Lower leg skin (tissue), 4 donors: Measurements from ENCODE around the gene SLC35G6. TPM values are rescaled to one million over a fixed set of nuclear protein-coding genes. Genes with fewer than 3 reads are reported as not detected.

Experiments used
- DNase-seq, 2 donors: peaks; one replicate each; pipeline ENCODE4 v3.0.0-alpha.2; 2019; ENCODE audit warnings: low spot score in 2 of 2
- H3K4me3 ChIP-seq: fragments of 200-600 bp; sonication (generic); 2 replicates; pipeline ENCODE4 v1.5.1; 2017; ENCODE audit warnings: mild to moderate bottlenecking, low read depth; ENCODE audit not compliant: poor library complexity, severe bottlenecking
- CTCF ChIP-seq, 3 donors: fragments of 450-650 bp; IDR thresholded peaks; one replicate each; pipeline ENCODE4 v1.5.1; 2016; ENCODE audit warnings: antibody characterized with exemption in 3 of 3, mild to moderate bottlenecking in 3 of 3, moderate library complexity in 2 of 3
- POLR2A ChIP-seq, 2 donors: fragments of 450-650 bp; IDR thresholded peaks; one replicate each; pipeline ENCODE4 v1.6.1; 2016 to 2017; ENCODE audit warnings: antibody characterized with exemption in 2 of 2, mild to moderate bottlenecking in 1 of 2, moderate library complexity in 1 of 2
- WGBS, 2 donors: methylation state at CpG; one replicate each; pipeline ENCODE4 v1.1.5; 2018; 5-methylcytosine and 5-hydroxymethylcytosine counted together
- intact Hi-C: fragments of 100-400 bp; cut with DNase I; formaldehyde crosslinking; loops from one replicate; pipeline ENCODE4 v1.15.0; 2023; ENCODE audit warnings: low total_unique reads
- total RNA-seq, 4 donors: library from RNA; depleted of rRNA; stranded (reverse); fragments of >200 nt; gene quantifications; one replicate each; pipeline ENCODE4 v1.1.0, GENCODE V29; 2016

SLC35G6 gene
- total RNA-seq, 4 donors from 2014 or later: not detected

GRCh38 chr17:7513850-7514419 lies 32.7 kb downstream of the SLC35G6 start:
- no peak for DNase-seq
- intact Hi-C loops: no loop called here
- no peak for TF ChIP-seq POLR2A (IDR thresholded peaks at IDR 0.05)
- no peak for TF ChIP-seq CTCF (IDR thresholded peaks at IDR 0.05)
- 42 to 45% methylated on average over 17 of the region's 17 CpGs for WGBS, 2 donors
- no peak overlapping the region for H3K4me3 ChIP-seq

GRCh38 chr17:7515911-7516610 lies 34.8 kb downstream of the SLC35G6 start:
- no peak for DNase-seq
- intact Hi-C loops: no loop called here
- TF ChIP-seq CTCF (IDR thresholded peaks at IDR 0.05) (no peak), POLR2A (IDR thresholded peaks at IDR 0.05) (no peak)
- no peak overlapping the region for H3K4me3 ChIP-seq
- WGBS, 2 donors: 90 to 92% methylated on average over 13 of the region's 13 CpGs

GRCh38 chr17:7523033-7523432 lies 41.8 kb downstream of the SLC35G6 start:
- WGBS, 2 donors: 50 to 51% methylated on average over 10 of the region's 10 CpGs
- no peak for DNase-seq
- intact Hi-C loops: no loop called here
- TF ChIP-seq CTCF (IDR thresholded peaks at IDR 0.05): no peak
- no peak for TF ChIP-seq POLR2A (IDR thresholded peaks at IDR 0.05)
- no peak overlapping the region for H3K4me3 ChIP-seq

GRCh38 chr17:7528842-7529241 lies 47.6 kb downstream of the SLC35G6 start:
- H3K4me3 ChIP-seq: no peak overlapping the region
- TF ChIP-seq CTCF (IDR thresholded peaks at IDR 0.05) (no peak), POLR2A (IDR thresholded peaks at IDR 0.05) (no peak)
- no peak for DNase-seq
- intact Hi-C loops: no loop called here

- no peak overlapping the region for H3K4me3 ChIP-seq
- intact Hi-C loops: no loop called here
- TF ChIP-seq POLR2A (IDR thresholded peaks at IDR 0.05): no peak
- TF ChIP-seq CTCF (IDR thresholded peaks at IDR 0.05): no peak
- WGBS, 2 donors: 86% methylated on average over 6 of the region's 6 CpGs
- DNase-seq: no peak
Measured at GRCh38 chr17:7530023-7530900, 49.0 kb downstream of the SLC35G6 start.

Other genes starting within 250 kb of the SLC35G6 start
- 10 to 100 TPM; 51.7 to 87.5 (median 67.8) TPM for gene DVL2, start 246.9 kb upstream of the SLC35G6 start, total RNA-seq
- 10 to 100 TPM; 23.4 to 32.5 (median 27.9) TPM for gene PHF23, start 242.0 kb upstream of the SLC35G6 start, total RNA-seq
- gene GABARAP, start 239.0 kb upstream of the SLC35G6 start, total RNA-seq: 100 to 1,000 TPM; 253 to 667 (median 538) TPM
- gene CTDNEP1, start 229.7 kb upstream of the SLC35G6 start, total RNA-seq: 10 to 100 TPM; 55.3 to 79.2 (median 70.4) TPM
- 10 to 100 TPM; 10.8 to 20.6 (median 17.1) TPM for gene ELP5, start 229.2 kb upstream of the SLC35G6 start, total RNA-seq
- gene CLDN7, start 219.0 kb upstream of the SLC35G6 start, total RNA-seq: 10 to 100 TPM in 3 of 4 donors, 1 to 10 TPM in 1; 6.7 to 25.6 (median 14.4) TPM
- gene SLC2A4, start 199.7 kb upstream of the SLC35G6 start, total RNA-seq: 10 to 100 TPM in 2 of 4 donors, 1 to 10 TPM in 2; 4.3 to 13.6 (median 8.4) TPM
- 1 to 10 TPM in 3 of 4 donors, under 1 TPM in 1; 0.17 to 8.0 (median 2.4) TPM for gene YBX2, start 186.8 kb upstream of the SLC35G6 start, total RNA-seq
- gene EIF5A, start 173.8 kb upstream of the SLC35G6 start, total RNA-seq: 100 to 1,000 TPM; 203 to 261 (median 221) TPM
- gene GPS2, start 166.1 kb upstream of the SLC35G6 start, total RNA-seq: 10 to 100 TPM; 48.8 to 93.6 (median 79.3) TPM
- gene NEURL4, start 152.1 kb upstream of the SLC35G6 start, total RNA-seq: 10 to 100 TPM; 13.3 to 44.8 (median 22.3) TPM
- 1 to 10 TPM; 2.9 to 5.6 (median 3.8) TPM for gene ACAP1, start 144.9 kb upstream of the SLC35G6 start, total RNA-seq
- 10 to 100 TPM; 30.3 to 65.4 (median 42.8) TPM for gene KCTD11, start 129.3 kb upstream of the SLC35G6 start, total RNA-seq
- not detected for gene TMEM95, start 126.3 kb upstream of the SLC35G6 start, total RNA-seq
- gene TNK1, start 100.4 kb upstream of the SLC35G6 start, total RNA-seq: 10 to 100 TPM; 13.0 to 25.4 (median 19.7) TPM
- gene PLSCR3, start 86.9 kb upstream of the SLC35G6 start, total RNA-seq: 10 to 100 TPM; 21.6 to 38.1 (median 24.5) TPM
- gene TMEM256, start 77.3 kb upstream of the SLC35G6 start, total RNA-seq: 10 to 100 TPM; 56.1 to 90.8 (median 65.5) TPM
- 1 to 10 TPM; 5.5 to 9.6 (median 6.4) TPM for gene NLGN2, start 73.6 kb upstream of the SLC35G6 start, total RNA-seq
- not detected for gene SPEM1, start 61.1 kb upstream of the SLC35G6 start, total RNA-seq
- not detected for gene SPEM2, start 55.8 kb upstream of the SLC35G6 start, total RNA-seq
- not detected for gene SPEM3, start 52.6 kb upstream of the SLC35G6 start, total RNA-seq
- gene TMEM102, start 46.0 kb upstream of the SLC35G6 start, total RNA-seq: 10 to 100 TPM; 15.5 to 23.2 (median 22.1) TPM
- 10 to 100 TPM; 12.5 to 15.0 (median 13.9) TPM for gene FGF11, start 41.9 kb upstream of the SLC35G6 start, total RNA-seq
- gene CHRNB1, start 36.4 kb upstream of the SLC35G6 start, total RNA-seq: 10 to 100 TPM in 3 of 4 donors, 1 to 10 TPM in 1; 7.8 to 16.0 (median 13.6) TPM
- gene ZBTB4, start 1.8 kb upstream of the SLC35G6 start, total RNA-seq: 10 to 100 TPM; 40.4 to 52.3 (median 47.7) TPM
- gene POLR2A, start 2.9 kb downstream of the SLC35G6 start, total RNA-seq: 100 to 1,000 TPM in 3 of 4 donors, 10 to 100 TPM in 1; 93.9 to 120 (median 110) TPM
- 10 to 100 TPM in 3 of 4 donors, 1 to 10 TPM in 1; 9.9 to 31.7 (median 20.9) TPM for gene TNFSF12, start 67.6 kb downstream of the SLC35G6 start, total RNA-seq
- gene TNFSF13, start 77.3 kb downstream of the SLC35G6 start, total RNA-seq: 10 to 100 TPM in 3 of 4 donors, 1 to 10 TPM in 1; 7.6 to 30.6 (median 17.6) TPM
- gene SENP3, start 80.5 kb downstream of the SLC35G6 start, total RNA-seq: 10 to 100 TPM; 39.5 to 53.0 (median 48.7) TPM
- 10 to 100 TPM; 14.2 to 26.9 (median 16.2) TPM for gene CD68, start 98.2 kb downstream of the SLC35G6 start, total RNA-seq
- gene MPDU1, start 102.4 kb downstream of the SLC35G6 start, total RNA-seq: 10 to 100 TPM; 30.4 to 97.7 (median 74.4) TPM
- gene SOX15, start 108.6 kb downstream of the SLC35G6 start, total RNA-seq: 100 to 1,000 TPM in 1 of 4 donors, 10 to 100 TPM in 3; 61.9 to 106 (median 77.8) TPM
- 10 to 100 TPM; 32.1 to 35.7 (median 33.9) TPM for gene FXR2, start 133.5 kb downstream of the SLC35G6 start, total RNA-seq
- 10 to 100 TPM; 32.7 to 50.5 (median 43.0) TPM for gene SAT2, start 146.4 kb downstream of the SLC35G6 start, total RNA-seq
- not detected for gene SHBG, start 148.7 kb downstream of the SLC35G6 start, total RNA-seq
- 1 to 10 TPM in 1 of 4 donors, under 1 TPM in 2, not detected in 1; 0.42 to 3.0 (median 0.46) TPM for gene ATP1B2, start 169.5 kb downstream of the SLC35G6 start, total RNA-seq
- gene TP53, start 206.0 kb downstream of the SLC35G6 start, total RNA-seq: 10 to 100 TPM; 42.8 to 57.3 (median 50.8) TPM
- gene WRAP53, start 207.0 kb downstream of the SLC35G6 start, total RNA-seq: 1 to 10 TPM; 1.1 to 5.4 (median 4.5) TPM
- 1 to 10 TPM; 5.4 to 8.5 (median 7.6) TPM for gene EFNB3, start 223.8 kb downstream of the SLC35G6 start, total RNA-seq
- gene DNAH2, start 236.3 kb downstream of the SLC35G6 start, total RNA-seq: under 1 TPM in 3 of 4 donors, not detected in 1; under 0.01 to 0.10 (median 0.05) TPM